Measurements from ENCODE around the gene IGSF1.
"Not testable (repeated sequence)": the region's sequence is repeated elsewhere in the genome, so short reads cannot be mapped to it uniquely, and the experiment has no call there.

The IGSF1 gene

GRCh38 chrX:131270080-131270479 is 19.0 kb downstream of the IGSF1 start:
- no peak for DNase-seq (ENCODE audit: low read depth in 2 of 2)

GRCh38 chrX:131264665-131265064 is 24.4 kb downstream of the IGSF1 start:
- no peak for DNase-seq (ENCODE audit: low read depth in 2 of 2)

GRCh38 chrX:131264053-131264452 is 25.1 kb downstream of the IGSF1 start:
- no peak for DNase-seq (ENCODE audit: low read depth in 2 of 2)

GRCh38 chrX:131262738-131263679 is 26.1 kb downstream of the IGSF1 start:
- DNase-seq (ENCODE audit: low read depth in 2 of 2): no peak

- DNase-seq (ENCODE audit: low read depth in 2 of 2): no peak
Observed at GRCh38 chrX:131262200-131262599, 26.9 kb downstream of the IGSF1 start.

GRCh38 chrX:131257367-131257766 is 31.7 kb downstream of the IGSF1 start:
- DNase-seq (ENCODE audit: low read depth in 2 of 2): no peak

- DNase-seq (ENCODE audit: low read depth in 2 of 2): not testable (repeated sequence)
Observed at GRCh38 chrX:131250984-131251738, 37.9 kb downstream of the IGSF1 start.

GRCh38 chrX:131239057-131239456 is 50.0 kb downstream of the IGSF1 start:
- DNase-seq (ENCODE audit: low read depth in 2 of 2): no peak

- no peak for DNase-seq (ENCODE audit: low read depth in 2 of 2)
Observed at GRCh38 chrX:131237363-131237762, 51.7 kb downstream of the IGSF1 start.

- DNase-seq (ENCODE audit: low read depth in 2 of 2): no peak
Observed at GRCh38 chrX:131235768-131236545, 53.1 kb downstream of the IGSF1 start.

- no peak for DNase-seq (ENCODE audit: low read depth in 2 of 2)
Observed at GRCh38 chrX:131227608-131228007, 61.5 kb downstream of the IGSF1 start.

GRCh38 chrX:131226591-131226990 is 62.5 kb downstream of the IGSF1 start:
- DNase-seq (ENCODE audit: low read depth in 2 of 2): no peak

GRCh38 chrX:131225078-131225477 is 64.0 kb downstream of the IGSF1 start:
- DNase-seq (ENCODE audit: low read depth in 2 of 2): no peak

Data from stimulated activated CD4-positive, alpha-beta T cell treated with anti-CD3 and anti-CD28 coated beads, Interleukin-1b, Interleukin-23, amount 100 ng/mL, for 1 hour (primary cell).